Astrocyte (in vitro differentiated cells and primary cell): ENCODE measurements around the gene GCG. TPM values are rescaled to one million over a fixed set of nuclear protein-coding genes. Genes with fewer than 3 reads are reported as not detected.

Experiments used
- DNase-seq: peaks from one replicate; pipeline ENCODE4 v3.0.0-alpha.2; 2010; ENCODE audit warnings: low read depth
- FAIRE-seq: peaks from 2 replicates; lab custom pipeline; 2011; peaks lifted over from hg19 to GRCh38; lab: Jason Lieb, UNC
- H2AFZ ChIP-seq: 2 replicates; pipeline ENCODE4 v1.6.0; 2012; ENCODE audit warnings: low read depth, low read length, inconsistent platforms
- H3K27ac ChIP-seq: 2 replicates; pipeline ENCODE4 v1.5.1; 2011; ENCODE audit warnings: low read depth, low read length, inconsistent platforms
- H3K27me3 ChIP-seq: 2 replicates; pipeline ENCODE4 v1.6.0; 2011; ENCODE audit warnings: low read length, inconsistent platforms; ENCODE audit not compliant: insufficient read depth
- H3K36me3 ChIP-seq: 2 replicates; pipeline ENCODE4 v1.5.1; 2011; ENCODE audit warnings: low read length, inconsistent platforms; ENCODE audit not compliant: insufficient read depth
- H3K4me1 ChIP-seq: 2 replicates; pipeline ENCODE4 v1.5.1; 2011; ENCODE audit warnings: low read length, inconsistent platforms; ENCODE audit not compliant: insufficient read depth
- H3K4me2 ChIP-seq: 2 replicates; pipeline ENCODE4 v1.6.0; 2012; ENCODE audit warnings: low read length, inconsistent platforms
- H3K4me3 ChIP-seq: 2 replicates; pipeline ENCODE4 v1.5.1; 2011; ENCODE audit warnings: low read depth, mild to moderate bottlenecking, low read length, inconsistent platforms; ENCODE audit not compliant: insufficient read depth
- H3K79me2 ChIP-seq: 2 replicates; pipeline ENCODE4 v1.6.0; 2012; ENCODE audit warnings: mild to moderate bottlenecking, low read length, inconsistent platforms; ENCODE audit not compliant: insufficient read depth
- H3K9ac ChIP-seq: 2 replicates; pipeline ENCODE4 v1.6.0; 2012; ENCODE audit warnings: mild to moderate bottlenecking, low read length, inconsistent platforms
- H3K9me3 ChIP-seq: 2 replicates; pipeline ENCODE4 v1.5.1; 2012; ENCODE audit warnings: low read depth, mild to moderate bottlenecking, low read length, inconsistent platforms; ENCODE audit not compliant: insufficient read depth
- H4K20me1 ChIP-seq: 2 replicates; pipeline ENCODE4 v1.6.0; 2012; ENCODE audit warnings: low read length, inconsistent platforms; ENCODE audit not compliant: insufficient read depth
- H3K27ac Mint-ChIP-seq: one replicate; pipeline ENCODE4 v1.8.0; 2021; ENCODE audit warnings: mild to moderate bottlenecking, mixed read lengths; ENCODE audit not compliant: unreplicated experiment
- H3K27me3 Mint-ChIP-seq: one replicate; pipeline ENCODE4 v1.8.0; 2021; ENCODE audit warnings: low read depth, mixed read lengths; ENCODE audit not compliant: unreplicated experiment
- H3K36me3 Mint-ChIP-seq: one replicate; pipeline ENCODE4 v1.8.0; 2021; ENCODE audit warnings: low read depth, mixed read lengths; ENCODE audit not compliant: unreplicated experiment
- H3K4me1 Mint-ChIP-seq: one replicate; pipeline ENCODE4 v1.8.0; 2021; ENCODE audit warnings: low read depth, mixed read lengths; ENCODE audit not compliant: unreplicated experiment
- H3K4me3 Mint-ChIP-seq: one replicate; pipeline ENCODE4 v1.8.0; 2021; ENCODE audit warnings: mild to moderate bottlenecking, moderate library complexity, mixed read lengths; ENCODE audit not compliant: unreplicated experiment
- H3K9me3 Mint-ChIP-seq: one replicate; pipeline ENCODE4 v1.8.0; 2021; ENCODE audit warnings: mild to moderate bottlenecking, mixed read lengths; ENCODE audit not compliant: unreplicated experiment
- CTCF ChIP-seq: IDR thresholded peaks from 2 replicates; pipeline ENCODE4 v1.5.1; 2011; ENCODE audit warnings: low read depth, mild to moderate bottlenecking, inconsistent platforms, low read length, moderate library complexity; ENCODE audit not compliant: insufficient read depth
- EZH2 ChIP-seq: IDR thresholded peaks from 2 replicates; pipeline ENCODE4 v1.6.1; 2012; ENCODE audit warnings: mild to moderate bottlenecking, low read length, inconsistent platforms; ENCODE audit not compliant: insufficient read depth
- total RNA-seq: library from RNA; stranded (reverse); gene quantifications from 2 replicates; pipeline ENCODE4 v1.2.1, GENCODE V29; 2021

The GCG gene
- total RNA-seq, 1 donor from 2014 or later = not detected

GRCh38 chr2:162166745-162167144, 14.7 kb upstream of the GCG start:
- no peak for TF ChIP-seq EZH2
- no peak for TF ChIP-seq CTCF
- DNase-seq = no peak
- no peaks in the 10 kb centered on the region for H3K9me3 ChIP-seq
- FAIRE-seq = no peak
- no peaks in the 10 kb centered on the region for H4K20me1 ChIP-seq
- H3K4me3 ChIP-seq = no peak overlapping the region
- no peak overlapping the region for H3K9ac ChIP-seq
- H3K79me2 ChIP-seq = no peaks in the 10 kb centered on the region
- H3K27ac ChIP-seq = no peak overlapping the region
- H3K27me3 ChIP-seq = no peaks in the 10 kb centered on the region
- no peak overlapping the region for H3K27ac Mint-ChIP-seq
- H3K36me3 ChIP-seq = peaks cover 26% of the 10 kb centered on the region
- no peaks in the 10 kb centered on the region for H3K36me3 Mint-ChIP-seq
- no peak overlapping the region for H3K4me3 Mint-ChIP-seq
- H3K4me2 ChIP-seq = no peak overlapping the region
- no peaks in the 10 kb centered on the region for H3K9me3 Mint-ChIP-seq
- no peaks in the 10 kb centered on the region for H3K4me1 ChIP-seq
- peaks cover 7% of the 10 kb centered on the region for H3K27me3 Mint-ChIP-seq
- H2AFZ ChIP-seq = no peak overlapping the region
- no peaks in the 10 kb centered on the region for H3K4me1 Mint-ChIP-seq

- Histone ChIP-seq H3K27me3 (no peaks in the 10 kb centered on the region), H3K79me2 (no peaks in the 10 kb centered on the region), H3K36me3 (peaks cover 24% of the 10 kb centered on the region), H3K4me1 (no peaks in the 10 kb centered on the region), H3K9me3 (no peaks in the 10 kb centered on the region), H3K27ac (no peak overlapping the region), H3K9ac (no peak overlapping the region), H2AFZ (no peak overlapping the region), H3K4me3 (no peak overlapping the region), H4K20me1 (no peaks in the 10 kb centered on the region), H3K4me2 (no peak overlapping the region)
- no peak overlapping the region for H3K27ac Mint-ChIP-seq
- FAIRE-seq (no peak), DNase-seq (no peak)
- no peaks in the 10 kb centered on the region for H3K36me3 Mint-ChIP-seq
- H3K9me3 Mint-ChIP-seq = no peaks in the 10 kb centered on the region
- H3K4me1 Mint-ChIP-seq = no peaks in the 10 kb centered on the region
- H3K27me3 Mint-ChIP-seq = peaks cover 7% of the 10 kb centered on the region
- TF ChIP-seq EZH2 (no peak), CTCF (no peak)
- no peak overlapping the region for H3K4me3 Mint-ChIP-seq
Observed at GRCh38 chr2:162166174-162166573, 14.1 kb upstream of the GCG start.

- Mint-ChIP-seq H3K27ac (no peak overlapping the region), H3K27me3 (peaks cover 7% of the 10 kb centered on the region), H3K4me3 (no peak overlapping the region), H3K4me1 (no peaks in the 10 kb centered on the region), H3K9me3 (no peaks in the 10 kb centered on the region), H3K36me3 (no peaks in the 10 kb centered on the region)
- H3K27me3 ChIP-seq = no peaks in the 10 kb centered on the region
- H3K79me2 ChIP-seq = no peaks in the 10 kb centered on the region
- DNase-seq = peak; percentile 27
- no peaks in the 10 kb centered on the region for H3K9me3 ChIP-seq
- H2AFZ ChIP-seq = no peak overlapping the region
- H3K9ac ChIP-seq = no peak overlapping the region
- H3K4me3 ChIP-seq = no peak overlapping the region
- H3K4me2 ChIP-seq = no peak overlapping the region
- FAIRE-seq = no peak
- no peaks in the 10 kb centered on the region for H4K20me1 ChIP-seq
- peaks cover 12% of the 10 kb centered on the region for H3K36me3 ChIP-seq
- no peaks in the 10 kb centered on the region for H3K4me1 ChIP-seq
- TF ChIP-seq EZH2 = no peak
- no peak for TF ChIP-seq CTCF
- no peak overlapping the region for H3K27ac ChIP-seq
Observed at GRCh38 chr2:162164802-162165201, 12.8 kb upstream of the GCG start.
